Stimulated activated CD4-positive, alpha-beta T cell treated with anti-CD3 and anti-CD28 coated beads, Interleukin-12 subunit alpha, Interleukin-12 subunit beta, amount 100 ng/mL, for 24 hours (primary cell): ENCODE data around the gene MYLK2.

Experiments
- DNase-seq, 2 experiments: peaks; one replicate each; pipeline ENCODE4 v3.0.0-alpha.2; 2020; ENCODE audit warnings: low read depth in 2 of 2

Gene MYLK2

DNA sequence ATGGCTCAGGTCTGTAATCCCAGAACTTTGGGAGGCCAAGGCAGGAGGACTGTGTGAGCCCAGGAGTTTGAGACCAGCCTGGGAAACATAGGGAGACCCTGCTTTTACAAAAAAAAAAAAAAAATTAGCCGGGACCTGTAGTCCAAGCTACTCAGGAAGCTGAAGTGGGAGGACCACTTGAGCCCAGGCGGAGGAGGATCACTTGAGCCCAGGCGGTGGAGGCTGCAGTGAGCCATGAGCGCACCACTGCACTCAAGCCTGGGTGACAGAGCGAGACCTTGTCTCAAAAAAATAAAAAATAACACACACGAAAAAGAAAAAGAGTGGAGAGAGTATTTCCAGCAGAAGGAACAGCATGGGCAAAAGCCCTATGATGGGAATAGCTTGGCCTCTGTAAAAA, 53.2 kb downstream of the MYLK2 start:
- no peak for DNase-seq

DNA sequence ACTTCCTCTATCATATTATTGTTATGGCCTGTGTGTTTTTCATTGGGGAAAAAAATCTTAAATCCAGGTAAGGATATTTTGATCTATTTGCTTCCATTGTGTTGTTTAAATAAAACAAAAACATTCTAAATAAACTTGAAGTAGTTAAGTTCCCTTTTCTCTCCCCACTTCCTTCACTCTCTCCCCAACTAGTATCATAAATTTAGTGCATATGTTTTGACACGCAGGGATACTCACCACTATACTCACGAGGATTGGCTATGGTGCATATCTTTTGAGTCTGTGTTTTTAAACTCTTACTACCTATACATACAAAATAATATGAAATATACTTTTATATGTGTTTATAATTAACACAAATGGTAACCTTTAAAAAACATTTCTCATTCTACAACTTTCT, 56.5 kb downstream of the MYLK2 start:
- DNase-seq = no peak

DNA sequence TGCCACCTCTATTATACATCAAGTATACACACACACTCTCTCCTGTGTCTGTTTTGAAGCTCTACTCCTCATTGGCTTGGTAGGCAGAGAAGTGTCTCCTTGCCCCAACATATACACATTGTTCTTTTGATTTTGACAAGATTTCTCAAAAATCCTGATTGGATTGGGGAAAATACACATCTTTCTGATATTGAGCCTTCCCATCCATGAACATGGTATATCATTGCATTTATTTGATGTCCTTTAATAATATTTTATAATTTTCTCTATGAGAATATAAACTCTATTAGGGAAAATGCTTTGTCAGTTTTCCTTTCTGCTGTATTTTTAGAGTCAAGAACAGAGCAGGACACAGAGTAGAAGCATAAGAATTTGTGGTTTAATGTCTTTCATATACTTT, 58.5 kb downstream of the MYLK2 start:
- no peak for DNase-seq

DNA sequence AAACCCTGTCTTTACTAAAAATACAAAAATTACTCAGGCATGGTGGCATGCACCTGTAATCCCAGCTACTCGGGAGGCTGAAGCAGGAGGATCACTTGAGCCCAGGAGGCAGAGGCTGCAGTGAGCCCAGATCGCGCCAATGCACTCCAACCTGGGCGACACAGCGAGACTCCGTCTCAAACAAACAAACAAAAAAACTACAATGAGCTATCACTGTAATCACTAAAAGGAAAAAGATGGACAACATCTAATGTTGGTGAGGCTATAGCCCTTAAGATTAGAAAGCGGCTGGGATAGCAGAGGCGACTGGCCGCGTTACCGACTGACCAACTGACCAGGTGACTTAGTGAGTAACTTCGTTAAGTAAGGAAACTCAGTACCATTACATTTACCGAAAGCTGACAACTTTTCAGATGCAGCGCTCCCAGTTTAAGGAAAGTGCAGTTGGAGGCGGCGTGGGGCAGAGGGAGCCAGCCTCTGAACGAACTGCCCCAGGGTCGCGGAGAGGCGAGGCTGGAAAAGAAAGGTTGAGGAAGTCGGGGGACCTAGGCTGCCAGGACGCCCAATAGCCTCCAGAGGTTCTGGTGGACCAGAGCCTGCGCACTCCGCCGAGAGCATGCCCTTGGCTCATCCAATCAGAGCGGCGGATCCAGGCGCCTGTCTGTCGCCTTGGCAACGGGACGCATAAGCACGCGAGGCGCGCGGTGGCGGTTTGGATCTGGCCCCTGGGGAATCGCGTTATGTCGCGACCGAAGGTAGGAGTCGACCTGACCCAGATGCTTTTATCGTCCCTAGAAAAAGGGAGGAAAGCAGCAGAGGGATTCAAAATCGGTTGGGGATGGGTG, 60.2 kb downstream of the MYLK2 start:
- DNase-seq = peak; percentile 76 to 81

DNA sequence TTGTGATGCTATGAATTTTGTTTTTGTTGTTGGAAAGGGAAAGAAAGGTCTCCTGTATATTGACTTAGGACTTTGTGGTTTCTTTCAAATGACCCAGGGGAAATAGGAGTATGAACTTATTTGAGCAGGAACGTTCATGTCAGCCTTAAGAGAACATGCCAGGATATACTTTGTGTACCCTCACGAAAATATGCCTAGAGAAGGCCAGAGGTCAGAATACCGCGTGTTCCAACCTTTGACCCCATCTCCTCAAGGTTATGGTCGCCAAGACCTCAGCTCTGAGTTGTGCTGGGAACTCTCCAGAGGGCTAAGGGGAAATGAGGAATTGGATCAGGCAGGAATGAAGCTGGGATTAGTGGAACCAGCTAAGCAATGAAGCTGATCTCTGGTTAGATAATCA, 62.8 kb downstream of the MYLK2 start:
- no peak for DNase-seq

DNA sequence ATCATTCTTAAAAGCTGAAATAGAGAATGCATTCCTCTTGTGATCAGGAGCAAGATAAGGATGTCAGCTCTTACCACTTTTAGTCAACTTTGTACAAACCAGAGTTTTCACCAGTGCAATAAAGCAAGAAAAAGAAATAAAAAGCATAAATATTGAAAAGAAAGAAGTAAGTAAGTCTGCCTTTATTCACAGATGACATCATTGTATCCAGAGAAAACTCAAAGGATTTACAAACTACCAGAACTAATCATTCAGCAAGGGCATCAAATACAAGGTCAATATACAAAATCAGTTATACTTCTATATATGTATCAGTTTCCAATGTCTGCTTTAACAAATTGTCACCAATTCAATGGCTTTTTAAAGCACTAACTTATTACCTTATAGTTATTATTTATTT, 64.7 kb downstream of the MYLK2 start:
- no peak for DNase-seq
